HG03025 (cell line): ENCODE results near the gene C8A.

Experiments
- ATAC-seq: cut with Tn5 transposase; IDR thresholded peaks from one replicate; pipeline ENCODE4 v1.9.1; 2021; ENCODE audit warnings: mild to moderate bottlenecking, moderate library complexity; ENCODE audit not compliant: unreplicated experiment, low FRiP score

Gene C8A

DNA sequence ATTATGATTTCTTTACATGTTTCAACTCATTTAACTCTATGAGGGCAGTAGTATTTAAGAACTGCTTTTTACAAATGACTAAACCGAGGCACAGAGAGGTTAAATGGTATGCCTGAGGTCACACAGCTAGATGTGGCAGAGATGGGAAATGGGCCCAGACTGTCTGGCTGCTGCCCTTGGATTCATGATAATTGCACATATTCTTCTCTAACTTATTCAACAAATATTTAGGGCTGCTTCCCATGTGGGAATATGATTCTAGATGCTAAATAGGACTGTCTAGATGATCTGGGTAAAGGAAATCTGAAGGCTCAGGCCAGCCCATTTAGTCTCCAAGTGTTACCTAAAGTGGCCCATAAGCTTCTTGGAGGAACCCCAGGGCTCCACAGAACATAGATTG lies 26.2 kb downstream of the C8A start:
- ATAC-seq = no peak

DNA sequence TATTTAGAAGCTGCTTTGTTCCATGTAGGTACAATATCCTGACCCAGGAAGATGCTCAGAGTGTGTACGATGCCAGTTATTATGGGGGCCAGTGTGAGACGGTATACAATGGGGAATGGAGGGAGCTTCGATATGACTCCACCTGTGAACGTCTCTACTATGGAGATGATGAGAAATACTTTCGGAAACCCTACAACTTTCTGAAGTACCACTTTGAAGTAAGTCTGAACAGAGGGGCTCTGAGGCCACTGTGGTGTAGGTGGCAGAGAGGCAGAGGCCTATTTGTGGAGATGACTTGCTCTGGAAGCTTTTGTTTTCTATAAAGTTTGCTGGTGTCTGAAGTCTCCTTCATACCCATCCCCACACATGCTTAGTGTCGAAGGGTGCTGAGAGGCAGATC lies 26.8 kb downstream of the C8A start:
- no peak for ATAC-seq

DNA sequence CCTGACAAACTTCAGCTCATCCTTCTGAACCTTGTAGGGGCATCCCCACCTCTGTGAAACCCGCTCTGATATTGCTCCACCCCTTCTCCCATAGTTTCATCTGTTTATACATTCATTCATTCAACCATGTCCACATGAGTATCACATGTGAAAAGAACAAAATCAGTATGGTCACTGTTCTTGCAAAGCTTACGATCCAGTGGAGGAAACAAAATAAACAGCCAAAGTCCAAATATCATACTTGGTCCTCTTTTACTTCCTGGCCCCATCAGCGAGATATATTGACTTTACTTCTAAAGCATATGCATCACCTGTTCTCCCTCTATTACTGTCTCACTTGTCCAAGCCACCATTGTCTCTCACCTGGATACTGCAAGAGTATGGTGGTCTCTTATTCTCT lies 35.6 kb downstream of the C8A start:
- no peak for ATAC-seq

GRCh38 chr1:56894014-56894413 lies 39.4 kb downstream of the C8A start:
- no peak for ATAC-seq

DNA sequence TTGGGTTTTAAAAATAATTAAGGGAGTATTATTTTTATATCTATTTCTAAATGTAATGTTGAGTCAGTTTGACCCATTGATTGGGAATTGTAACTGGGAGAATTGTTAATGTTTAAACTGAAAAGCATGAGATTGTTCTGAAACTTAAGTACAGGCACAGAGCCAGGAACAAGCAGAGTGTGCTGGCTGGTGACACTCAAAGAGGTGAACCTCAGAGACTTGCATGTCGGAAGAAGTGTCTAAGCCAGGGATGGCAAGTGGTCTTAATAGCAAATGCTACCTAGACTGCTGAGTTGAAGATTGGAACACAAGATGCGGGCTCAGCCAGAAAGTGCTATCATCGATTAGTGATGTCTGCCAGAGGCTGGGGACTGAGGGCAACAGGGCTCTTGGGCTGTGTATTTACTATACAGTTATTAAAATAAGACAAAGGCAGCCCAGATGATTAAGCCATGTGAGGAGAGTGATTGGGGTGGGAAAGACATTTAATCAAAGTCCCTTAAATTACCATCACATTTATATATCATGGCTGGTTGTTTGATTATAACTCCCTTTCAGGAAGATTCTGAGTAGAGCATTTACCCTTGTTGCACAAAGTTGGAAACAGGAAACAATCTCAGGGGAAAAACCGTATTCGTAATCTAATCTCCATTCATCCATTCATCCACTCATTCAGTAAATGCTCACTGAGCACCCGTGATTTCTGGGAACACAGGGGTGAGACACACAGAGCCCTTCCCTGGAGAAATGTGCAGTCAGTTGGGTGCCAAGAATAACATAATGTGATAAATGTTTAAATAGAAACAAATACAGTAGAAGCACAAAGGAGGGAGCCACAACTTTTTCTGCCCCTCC lies 42.8 kb downstream of the C8A start:
- no peak for ATAC-seq

DNA sequence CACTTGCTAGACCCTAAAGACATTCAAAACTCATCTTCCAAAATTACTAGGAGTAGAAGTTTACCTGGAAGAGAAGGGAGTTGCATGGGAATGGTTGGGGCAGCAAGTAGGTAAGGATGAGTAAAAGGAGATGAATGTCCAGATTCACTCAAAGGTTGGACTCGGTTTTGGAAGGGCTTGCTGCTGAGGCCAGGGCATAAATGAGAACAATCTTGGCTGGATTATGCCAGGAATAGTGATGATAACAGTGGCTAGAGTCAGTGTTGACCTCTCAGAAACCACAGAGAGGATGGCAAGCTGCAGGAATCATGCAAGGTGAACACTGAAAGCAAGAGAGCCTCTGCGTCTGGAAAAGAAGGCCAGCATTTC lies 43.4 kb downstream of the C8A start:
- no peak for ATAC-seq

- no peak for ATAC-seq
Measured at GRCh38 chr1:56898879-56899278, 44.3 kb downstream of the C8A start.

GRCh38 chr1:56901716-56902115 lies 47.1 kb downstream of the C8A start:
- ATAC-seq = no peak

DNA sequence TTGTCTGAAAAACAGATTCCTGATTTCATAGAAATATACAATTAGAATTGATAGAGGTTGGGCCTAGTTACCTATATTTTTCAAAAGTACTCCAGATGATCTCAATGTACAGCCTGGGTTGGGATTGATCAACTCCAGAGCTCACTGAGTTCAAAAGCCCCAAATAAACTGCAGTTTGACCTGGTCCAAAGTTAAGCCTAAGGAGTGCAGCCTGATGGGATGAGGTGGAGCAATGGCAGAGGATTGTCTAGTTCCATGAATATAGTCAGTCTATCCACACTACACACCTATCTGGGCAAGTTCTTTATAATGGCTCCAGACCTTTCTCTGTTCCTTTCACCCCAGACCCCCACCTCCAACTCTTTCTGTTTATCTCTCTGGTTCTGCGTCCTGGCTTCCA lies 49.2 kb downstream of the C8A start:
- no peak for ATAC-seq

- ATAC-seq = no peak
Measured at GRCh38 chr1:56904663-56905397, 50.2 kb downstream of the C8A start.

- ATAC-seq = no peak
Measured at GRCh38 chr1:56905667-56906066, 51.1 kb downstream of the C8A start.

DNA sequence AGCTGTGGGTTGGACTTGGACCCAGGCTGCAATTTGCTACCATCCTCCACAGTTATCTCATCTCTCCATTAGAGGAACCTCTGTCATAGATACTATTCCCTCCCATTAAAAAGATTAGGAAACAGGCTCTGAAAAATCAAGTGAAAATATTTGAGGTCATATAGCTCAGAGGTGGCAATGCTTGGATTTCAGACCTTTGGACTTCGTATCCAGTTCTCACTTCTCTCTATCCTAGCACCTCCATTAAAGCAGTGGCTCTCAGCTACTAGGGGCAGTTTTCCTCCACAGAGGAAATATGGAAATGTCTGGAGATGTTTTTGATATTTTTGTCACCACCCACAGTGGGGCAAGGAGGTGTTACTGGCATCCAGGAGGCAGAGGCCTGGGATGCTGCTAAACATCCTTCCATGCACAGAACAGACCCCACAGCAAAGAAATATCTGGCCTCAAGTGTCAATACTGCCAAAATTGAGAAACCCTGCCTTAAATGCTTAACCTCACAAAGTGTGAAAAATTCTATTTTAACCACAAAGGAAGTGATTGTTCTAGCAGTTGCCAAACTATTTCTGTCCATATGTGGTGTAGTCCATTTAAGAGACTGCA lies 54.1 kb downstream of the C8A start:
- no peak for ATAC-seq

GRCh38 chr1:56910441-56910985 lies 55.9 kb downstream of the C8A start:
- ATAC-seq = no peak

GRCh38 chr1:56911098-56911938 lies 56.7 kb downstream of the C8A start:
- ATAC-seq = no peak

- ATAC-seq = no peak
Measured at GRCh38 chr1:56912325-56912724, 57.7 kb downstream of the C8A start.

DNA sequence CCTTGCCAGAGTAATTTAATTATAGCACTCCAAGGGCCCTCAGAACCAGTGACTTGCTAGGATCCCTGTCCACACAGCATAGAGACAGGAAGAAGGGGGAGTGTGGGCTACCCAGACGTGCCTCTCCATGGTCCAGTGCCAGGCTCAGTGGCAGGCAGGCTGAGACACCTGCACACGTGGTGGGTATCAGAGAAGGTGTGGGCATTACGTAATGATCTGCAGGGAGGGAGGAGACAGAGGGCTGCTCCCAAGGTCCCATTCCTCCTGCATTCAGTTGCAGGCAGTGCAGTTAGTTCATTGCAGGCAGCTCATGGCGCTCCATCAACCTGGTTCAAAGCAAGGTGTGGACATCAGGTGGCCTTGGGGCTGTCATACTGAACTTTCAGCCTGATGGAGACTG lies 61.4 kb downstream of the C8A start:
- no peak for ATAC-seq

DNA sequence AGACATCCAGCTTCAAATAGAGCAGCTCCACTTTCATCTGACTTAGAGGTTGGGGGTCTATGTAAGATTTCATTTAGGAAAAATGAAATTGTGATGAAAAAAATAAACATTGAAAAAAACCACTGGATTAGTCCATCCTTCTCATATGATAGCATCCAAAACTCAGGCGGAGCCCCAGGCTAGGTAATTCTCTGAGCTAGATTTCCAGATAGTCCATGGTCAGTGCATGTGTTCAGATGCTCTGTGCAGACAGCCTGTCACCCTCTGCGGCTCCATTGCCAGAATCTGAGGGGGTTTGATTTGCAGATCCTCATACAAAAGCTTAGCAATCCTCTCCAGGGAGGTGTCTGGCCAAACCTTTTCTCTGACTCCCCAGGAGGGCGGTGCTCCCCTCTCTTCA lies 62.0 kb downstream of the C8A start:
- no peak for ATAC-seq

DNA sequence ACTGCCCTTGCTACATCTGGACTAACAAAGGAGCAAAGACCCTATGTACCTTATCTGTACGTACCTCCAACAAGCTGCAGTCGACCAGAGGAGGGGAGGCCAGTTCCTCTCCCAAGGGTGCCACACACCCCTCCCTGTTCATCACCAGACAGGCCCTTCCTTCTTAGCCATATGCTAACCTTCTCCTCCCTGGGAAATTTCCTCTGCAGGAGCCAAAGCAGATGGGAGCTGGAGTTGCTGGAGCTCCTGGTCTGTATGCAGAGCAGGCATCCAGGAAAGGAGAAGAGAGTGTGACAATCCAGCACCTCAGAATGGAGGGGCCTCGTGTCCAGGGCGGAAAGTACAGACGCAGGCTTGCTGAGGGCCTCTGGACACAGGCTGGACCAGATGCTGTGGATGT lies 62.8 kb downstream of the C8A start:
- no peak for ATAC-seq

DNA sequence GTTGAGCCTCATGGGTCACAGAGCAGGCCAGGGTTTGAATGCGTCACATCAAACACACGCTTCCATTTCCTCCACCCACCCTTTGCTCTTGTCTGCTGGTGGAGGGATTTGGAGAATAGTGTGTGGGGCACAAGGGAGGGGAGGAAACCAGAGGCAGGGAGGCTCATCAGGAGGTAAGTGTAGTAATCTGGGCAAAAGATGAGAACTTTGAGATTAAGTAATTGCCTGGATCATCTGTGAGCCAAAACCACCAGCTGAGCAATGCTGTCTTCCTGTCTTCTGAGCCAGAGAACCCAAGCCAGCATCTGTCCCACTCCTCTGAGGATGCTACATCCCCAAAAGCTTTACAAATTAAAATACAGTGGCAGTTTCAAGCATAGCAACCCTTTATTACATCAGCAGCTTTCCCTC lies 66.0 kb downstream of the C8A start:
- ATAC-seq = no peak

DNA sequence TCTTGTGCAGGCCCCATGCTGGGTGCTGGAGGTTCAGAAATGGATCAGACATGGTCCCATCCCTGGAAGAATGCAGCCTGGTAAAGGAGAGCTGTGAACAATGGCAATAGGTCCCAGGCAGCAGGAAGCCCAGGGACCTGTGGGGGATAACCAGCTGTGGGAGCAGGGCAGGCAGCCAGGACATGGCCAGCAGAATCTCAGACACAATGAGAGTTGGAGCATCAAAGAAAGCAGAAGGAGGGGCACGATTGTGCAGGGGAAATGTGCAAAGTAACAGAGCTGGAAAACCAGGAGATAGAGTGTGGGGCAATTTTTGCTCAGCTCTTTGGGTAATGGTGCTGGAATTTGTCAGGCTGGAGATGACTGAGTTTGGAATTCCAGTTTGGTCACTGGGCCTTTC lies 66.9 kb downstream of the C8A start:
- no peak for ATAC-seq

DNA sequence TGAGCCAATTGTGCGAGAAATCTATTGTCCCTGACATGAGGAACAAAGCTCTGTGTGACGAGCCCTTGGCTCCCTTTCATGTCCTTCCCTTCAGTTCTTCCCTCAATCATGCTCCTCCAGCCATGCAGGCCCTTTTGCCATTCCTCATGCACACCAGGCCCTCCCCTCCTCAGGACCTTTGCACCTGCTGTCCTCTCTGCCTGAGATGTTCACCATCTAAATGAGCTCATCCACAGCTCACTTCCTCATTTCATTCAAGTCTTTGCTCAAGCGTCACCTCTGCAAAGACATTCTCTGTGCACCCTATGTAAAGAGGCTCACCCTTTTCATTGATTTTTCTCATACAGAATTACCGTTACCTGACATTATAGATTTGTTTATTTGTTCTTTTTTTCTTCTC lies 67.5 kb downstream of the C8A start:
- no peak for ATAC-seq
